SK-N-SH (cell line): ENCODE measurements around the gene PLAC8.
"Not testable (repeated sequence)": the region's sequence is repeated elsewhere in the genome, so short reads cannot be mapped to it uniquely, and the experiment has no call there.

Experiments used
- CTCF ChIP-seq: fragments of 200-600 bp; sonication (generic); IDR thresholded peaks from 2 replicates; pipeline ENCODE4 v1.6.1; 2017; ENCODE audit warnings: antibody characterized with exemption, mild to moderate bottlenecking, moderate library complexity
- EP300 ChIP-seq, 2 experiments: IDR thresholded peaks; 2 replicates each; pipeline versions ENCODE4 v1.4.0 to v1.6.1; 2012; ENCODE audit warnings: borderline replicate concordance in 1 of 2, low read depth in 1 of 2, low read length in 1 of 2
- FOXM1 ChIP-seq: IDR thresholded peaks from 2 replicates; pipeline ENCODE4 v1.4.0; 2012; ENCODE audit warnings: low read depth, mild to moderate bottlenecking
- MAX ChIP-seq: IDR thresholded peaks from 2 replicates; pipeline ENCODE4 v1.4.0; 2012; ENCODE audit warnings: low read depth
- PBX3 ChIP-seq: IDR thresholded peaks from 2 replicates; pipeline ENCODE4; 2012
- POLR2AphosphoS5 ChIP-seq: IDR thresholded peaks from 2 replicates; pipeline ENCODE4 v1.6.1; 2012; ENCODE audit warnings: low read depth, low read length
- RCOR1 ChIP-seq: fragments of 150-350 bp; IDR thresholded peaks from 2 replicates; pipeline ENCODE4 v1.6.1; 2017; ENCODE audit warnings: antibody characterized with exemption, low read length
- USF2 ChIP-seq: fragments of 150-350 bp; IDR thresholded peaks from 2 replicates; pipeline ENCODE4 v1.6.1; 2017; ENCODE audit warnings: antibody characterized with exemption, low read length, low read depth, borderline replicate concordance

GRCh38 chr4:83048781-83049180 is 65.7 kb downstream of the PLAC8 start:
- not testable (repeated sequence) for TF ChIP-seq RCOR1; CTCF; FOXM1; USF2; EP300 (IDR thresholded peaks at IDR 0.05; ENCODE audit: borderline replicate concordance in 1 of 2, low read depth in 1 of 2, low read length in 1 of 2); PBX3; POLR2AphosphoS5; MAX
